Suprapubic skin (tissue), 4 donors: Measurements from ENCODE around the gene C22orf31. TPM values are rescaled to one million over a fixed set of nuclear protein-coding genes. Genes with fewer than 3 reads are reported as not detected.

Experiments used
- DNase-seq, 2 donors: peaks; one replicate each; pipeline ENCODE4 v3.0.0-alpha.2; 2019; ENCODE audit warnings: low spot score in 2 of 2
- H3K27ac ChIP-seq: fragments of 200-600 bp; sonication (generic); one replicate; pipeline ENCODE4 v1.5.1; 2019
- H3K27me3 ChIP-seq: fragments of 200-600 bp; sonication (generic); one replicate; pipeline ENCODE4 v1.5.1; 2019
- H3K36me3 ChIP-seq: fragments of 200-600 bp; sonication (generic); one replicate; pipeline ENCODE4 v1.5.1; 2019
- H3K4me1 ChIP-seq: fragments of 200-600 bp; sonication (generic); one replicate; pipeline ENCODE4 v1.5.1; 2019
- H3K4me3 ChIP-seq: fragments of 200-600 bp; sonication (generic); one replicate; pipeline ENCODE4 v1.5.1; 2019; ENCODE audit warnings: mild to moderate bottlenecking
- H3K9me3 ChIP-seq: fragments of 200-600 bp; sonication (generic); one replicate; pipeline ENCODE4 v1.5.1; 2019
- EP300 ChIP-seq: sonication (generic); formaldehyde crosslinking; IDR thresholded peaks from one replicate; pipeline ENCODE4 v1.6.1; 2017; ENCODE audit warnings: antibody characterized with exemption
- POLR2A ChIP-seq, 2 donors: fragments of 450-650 bp; IDR thresholded peaks; one replicate each; pipeline ENCODE4 v1.6.1; 2017; ENCODE audit warnings: antibody characterized with exemption in 2 of 2, mild to moderate bottlenecking in 2 of 2, moderate library complexity in 2 of 2
- POLR2AphosphoS5 ChIP-seq, 3 donors: sonication (generic); formaldehyde crosslinking; IDR thresholded peaks; one replicate each; pipeline ENCODE4 v1.6.1; 2017; ENCODE audit warnings: antibody characterized with exemption in 3 of 3
- WGBS: methylation state at CpG from one replicate; pipeline ENCODE4 v1.1.5; 2018; 5-methylcytosine and 5-hydroxymethylcytosine counted together
- total RNA-seq, 4 donors: library from RNA; depleted of rRNA; stranded (reverse); fragments of >200 nt; gene quantifications; one replicate each; pipeline ENCODE4 v1.1.0, GENCODE V29; 2016
- TF ChIP-seq, protein P1 (sequence below), 2 donors: fragments of 200-600 bp in 1 of 2; fragments of 450-650 bp in 1 of 2; sonication (generic) in 1 of 2; IDR thresholded peaks; one replicate each; pipeline ENCODE4 v1.5.1; 2016 to 2019; ENCODE audit warnings: antibody characterized with exemption in 2 of 2, mild to moderate bottlenecking in 1 of 2, moderate library complexity in 1 of 2

C22orf31 gene
- total RNA-seq, 4 donors from 2014 or later, result not detected

DNA sequence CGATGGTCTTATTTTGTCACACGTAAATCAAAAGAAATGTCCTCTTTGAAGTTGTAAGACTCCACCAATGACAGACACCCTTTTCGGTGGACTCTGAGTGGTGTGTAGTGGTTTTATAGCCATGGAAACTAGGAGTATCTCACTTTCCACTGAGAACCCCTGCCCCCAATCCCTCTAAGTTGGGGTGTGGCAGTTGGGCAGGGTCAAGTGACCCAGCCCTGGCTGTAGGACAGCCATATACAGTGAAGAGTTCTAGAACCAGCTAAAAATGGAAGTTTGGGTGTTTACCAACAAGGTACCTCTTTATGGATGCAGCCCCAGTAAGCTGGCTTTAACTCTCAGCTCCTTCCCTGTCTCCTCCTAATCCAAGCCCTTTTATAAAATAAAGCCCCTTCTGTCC lies 5.2 kb downstream of the C22orf31 start:
- TF ChIP-seq POLR2AphosphoS5 (IDR thresholded peaks at IDR 0.05) (no peak), POLR2A (IDR thresholded peaks at IDR 0.05) (no peak)
- no peak overlapping the region for H3K27ac ChIP-seq
- no peaks in the 10 kb centered on the region for H3K36me3 ChIP-seq
- no peaks in the 10 kb centered on the region for H3K27me3 ChIP-seq
- H3K9me3 ChIP-seq, result no peaks in the 10 kb centered on the region
- H3K4me3 ChIP-seq, result no peak overlapping the region
- WGBS, result 90% methylated on average over 3 of the region's 3 CpGs
- DNase-seq, result peak in 1 of 2 donors; percentile 10
- H3K4me1 ChIP-seq, result no peaks in the 10 kb centered on the region

DNA sequence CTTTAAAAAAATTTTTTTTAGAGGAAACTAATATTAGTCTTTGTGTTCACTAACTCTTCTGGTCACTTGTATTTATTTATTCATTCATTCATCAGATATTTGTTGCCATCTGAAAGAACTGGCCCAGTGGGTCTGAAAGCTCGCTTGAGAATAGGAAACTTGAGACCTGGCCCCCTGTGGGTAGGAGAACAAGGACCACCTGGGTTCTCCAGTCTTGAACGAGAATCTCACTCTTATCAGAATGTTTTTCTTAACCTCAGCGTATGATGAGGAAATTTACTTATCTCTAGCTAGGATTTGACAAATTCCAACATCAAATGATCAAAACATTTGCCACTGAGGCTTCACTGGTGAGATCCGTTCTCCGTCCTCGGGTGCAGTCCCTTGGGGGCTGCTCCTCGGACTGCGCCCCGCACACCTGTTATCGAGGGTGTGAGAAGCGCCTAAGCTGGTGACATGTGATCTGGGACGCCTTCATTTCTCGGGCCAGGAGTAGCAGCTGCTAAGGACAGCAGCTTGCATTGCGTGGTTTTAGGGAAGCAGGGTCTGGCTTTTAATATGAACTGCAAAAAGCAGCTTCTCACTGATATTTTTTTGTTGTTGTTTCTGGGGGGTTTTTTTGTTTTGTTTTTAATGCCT lies 6.3 kb downstream of the C22orf31 start:
- no peak overlapping the region for H3K4me3 ChIP-seq
- peaks cover 8% of the 10 kb centered on the region for H3K36me3 ChIP-seq
- no peaks in the 10 kb centered on the region for H3K4me1 ChIP-seq
- H3K9me3 ChIP-seq, result no peaks in the 10 kb centered on the region
- no peaks in the 10 kb centered on the region for H3K27me3 ChIP-seq
- TF ChIP-seq EP300, result no peak
- TF ChIP-seq POLR2AphosphoS5 (IDR thresholded peaks at IDR 0.05), result no peak
- TF ChIP-seq, protein P1, sequence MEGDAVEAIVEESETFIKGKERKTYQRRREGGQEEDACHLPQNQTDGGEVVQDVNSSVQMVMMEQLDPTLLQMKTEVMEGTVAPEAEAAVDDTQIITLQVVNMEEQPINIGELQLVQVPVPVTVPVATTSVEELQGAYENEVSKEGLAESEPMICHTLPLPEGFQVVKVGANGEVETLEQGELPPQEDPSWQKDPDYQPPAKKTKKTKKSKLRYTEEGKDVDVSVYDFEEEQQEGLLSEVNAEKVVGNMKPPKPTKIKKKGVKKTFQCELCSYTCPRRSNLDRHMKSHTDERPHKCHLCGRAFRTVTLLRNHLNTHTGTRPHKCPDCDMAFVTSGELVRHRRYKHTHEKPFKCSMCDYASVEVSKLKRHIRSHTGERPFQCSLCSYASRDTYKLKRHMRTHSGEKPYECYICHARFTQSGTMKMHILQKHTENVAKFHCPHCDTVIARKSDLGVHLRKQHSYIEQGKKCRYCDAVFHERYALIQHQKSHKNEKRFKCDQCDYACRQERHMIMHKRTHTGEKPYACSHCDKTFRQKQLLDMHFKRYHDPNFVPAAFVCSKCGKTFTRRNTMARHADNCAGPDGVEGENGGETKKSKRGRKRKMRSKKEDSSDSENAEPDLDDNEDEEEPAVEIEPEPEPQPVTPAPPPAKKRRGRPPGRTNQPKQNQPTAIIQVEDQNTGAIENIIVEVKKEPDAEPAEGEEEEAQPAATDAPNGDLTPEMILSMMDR (IDR thresholded peaks at IDR 0.05), result no peak
- no peak for TF ChIP-seq POLR2A (IDR thresholded peaks at IDR 0.05)
- peak in 1 of 2 donors; percentile 5 for DNase-seq
- no peak overlapping the region for H3K27ac ChIP-seq
- WGBS, result 88% methylated on average over 14 of the region's 14 CpGs

DNA sequence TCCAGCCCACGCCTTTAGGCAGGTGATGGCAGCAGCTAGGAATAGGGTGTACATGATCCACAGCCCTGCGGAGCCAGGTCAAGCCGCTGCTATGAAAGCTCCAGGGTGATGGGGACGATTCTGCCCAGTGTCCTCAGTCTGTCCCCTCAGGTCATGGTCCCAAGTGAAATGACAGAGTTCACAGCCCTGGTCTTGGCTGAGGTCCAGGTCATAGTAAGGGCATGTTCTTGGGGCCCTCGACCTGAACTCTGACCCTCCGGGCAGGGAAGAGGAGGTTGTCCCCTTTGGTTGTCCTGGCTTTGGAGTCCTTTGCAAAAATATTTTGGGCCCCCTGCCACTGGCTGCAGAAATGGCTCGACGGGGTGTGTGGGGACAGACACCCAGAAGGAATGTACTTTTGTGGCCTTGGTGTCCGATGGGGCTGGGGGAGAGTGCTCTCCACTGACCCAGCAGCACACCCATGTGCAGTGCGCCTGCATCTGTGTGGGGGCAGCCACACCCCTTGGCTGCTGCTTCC lies 7.3 kb downstream of the C22orf31 start:
- H3K27ac ChIP-seq, result no peak overlapping the region
- 91% methylated on average over 8 of the region's 10 CpGs for WGBS
- no peaks in the 10 kb centered on the region for H3K27me3 ChIP-seq
- TF ChIP-seq POLR2A (IDR thresholded peaks at IDR 0.05), result no peak
- TF ChIP-seq POLR2AphosphoS5 (IDR thresholded peaks at IDR 0.05), result no peak
- TF ChIP-seq EP300, result no peak
- TF ChIP-seq, protein P1 (IDR thresholded peaks at IDR 0.05), result no peak
- DNase-seq, result peak in 1 of 2 donors; percentile 50
- H3K4me3 ChIP-seq, result no peak overlapping the region
- peaks cover 17% of the 10 kb centered on the region for H3K36me3 ChIP-seq
- H3K9me3 ChIP-seq, result no peaks in the 10 kb centered on the region
- H3K4me1 ChIP-seq, result peaks cover 6% of the 10 kb centered on the region

DNA sequence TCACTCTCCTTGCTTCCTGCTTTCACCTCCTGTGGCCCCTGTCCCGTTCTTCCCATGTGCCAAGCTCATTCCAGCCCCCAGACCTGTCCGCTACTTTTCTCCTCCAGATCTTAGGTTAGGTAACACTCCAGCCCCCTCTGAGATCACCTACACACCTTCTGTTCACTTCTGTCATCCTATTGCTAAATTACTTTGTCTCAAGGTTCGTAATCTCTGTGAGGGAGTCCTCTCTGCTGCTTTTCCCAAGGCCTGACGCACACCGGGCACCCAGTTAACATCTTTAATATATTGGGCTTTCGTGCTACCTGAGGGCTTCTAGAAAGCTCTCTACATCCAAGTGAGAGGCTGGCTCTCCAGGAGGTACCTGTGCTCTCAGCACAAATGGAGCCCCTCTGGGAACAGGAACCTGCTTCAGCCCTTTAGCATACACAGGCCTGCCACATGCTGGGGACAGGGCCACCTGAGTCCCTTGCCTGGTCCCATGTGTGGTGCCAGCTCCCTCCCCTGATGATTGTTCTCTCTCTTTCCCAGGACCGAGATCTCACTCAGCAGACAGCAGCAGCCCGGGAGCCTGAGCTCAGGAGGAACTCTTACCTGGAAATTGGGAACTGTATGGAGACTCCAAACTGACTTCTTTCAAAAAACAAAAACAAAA lies 8.5 kb downstream of the C22orf31 start:
- Histone ChIP-seq H3K36me3 (peaks cover 28% of the 10 kb centered on the region), H3K27ac (no peak overlapping the region), H3K4me1 (peaks cover 6% of the 10 kb centered on the region), H3K27me3 (no peaks in the 10 kb centered on the region), H3K4me3 (no peak overlapping the region), H3K9me3 (no peaks in the 10 kb centered on the region)
- 94% methylated on average over 8 of the region's 8 CpGs for WGBS
- no peak for TF ChIP-seq EP300
- no peak for TF ChIP-seq POLR2A (IDR thresholded peaks at IDR 0.05)
- TF ChIP-seq POLR2AphosphoS5 (IDR thresholded peaks at IDR 0.05), result no peak
- TF ChIP-seq, protein P1 (IDR thresholded peaks at IDR 0.05), result no peak
- peak in 1 of 2 donors; percentile 37 for DNase-seq

DNA sequence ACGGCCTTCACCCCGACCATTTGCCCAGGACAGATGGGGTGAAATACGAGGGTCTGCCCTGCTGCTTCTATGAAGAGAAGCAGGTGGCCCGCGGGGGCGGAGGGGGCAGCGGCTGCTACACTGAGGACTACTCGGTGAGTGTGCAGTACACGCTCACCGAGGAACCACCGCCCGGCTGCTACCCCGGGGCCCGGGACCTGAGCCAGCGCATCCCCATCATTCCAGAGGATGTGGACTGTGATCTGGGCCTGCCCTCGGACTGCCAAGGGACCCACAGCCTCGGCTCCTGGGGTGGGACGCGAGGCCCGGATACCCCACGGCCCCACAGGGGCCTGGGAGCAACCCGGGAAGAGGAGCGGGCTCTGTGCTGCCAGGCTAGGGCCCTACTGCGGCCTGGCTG lies 11.2 kb downstream of the C22orf31 start:
- DNase-seq, result peak in 1 of 2 donors; percentile 59
- H3K27me3 ChIP-seq, result no peaks in the 10 kb centered on the region
- 80% methylated on average over 3 of the region's 24 CpGs for WGBS
- no peak overlapping the region for H3K4me3 ChIP-seq
- H3K4me1 ChIP-seq, result peaks cover 6% of the 10 kb centered on the region
- H3K9me3 ChIP-seq, result no peaks in the 10 kb centered on the region
- TF ChIP-seq POLR2AphosphoS5 (IDR thresholded peaks at IDR 0.05) (no peak), EP300 (no peak), POLR2A (IDR thresholded peaks at IDR 0.05) (no peak)
- TF ChIP-seq, protein P1 (IDR thresholded peaks at IDR 0.05), result no peak
- H3K27ac ChIP-seq, result no peak overlapping the region
- peaks cover 48% of the 10 kb centered on the region for H3K36me3 ChIP-seq
